Natural killer cell treated with Interleukin-12 subunit alpha and Interleukin-12 subunit beta and Interleukin-15 and Interleukin-18, amount 100 ng/mL, for 72 hours (primary cell): Measurements from ENCODE around the gene ACVR1C. TPM values are rescaled to one million over a fixed set of nuclear protein-coding genes. Genes with fewer than 3 reads are reported as not detected.

ENCODE experiments used
- ATAC-seq, 2 donors: fragments of 150-1000 bp; cut with Tn5 transposase in 1 of 2; sonication (Bioruptor Pico), chemical (Tn5 transposase) in 1 of 2; 2 replicates each; pipeline ENCODE4 v1.10.0; 2021
- DNase-seq: peaks from one replicate; pipeline ENCODE4 v3.0.0; 2022; ENCODE audit warnings: low spot score
- H3K27ac Mint-ChIP-seq, 2 donors: 1 replicate in 1 of 2; 2 replicates in 1 of 2; pipeline ENCODE4 v1.8.0; 2022; ENCODE audit warnings: mixed read lengths in 2 of 2, mild to moderate bottlenecking in 1 of 2, moderate library complexity in 1 of 2
- H3K27me3 Mint-ChIP-seq, 2 donors: 1 replicate in 1 of 2; 2 replicates in 1 of 2; pipeline ENCODE4 v1.8.0; 2022; ENCODE audit warnings: mixed read lengths in 2 of 2
- H3K36me3 Mint-ChIP-seq: one replicate; pipeline ENCODE4 v1.8.0; 2022; ENCODE audit warnings: mixed read lengths
- H3K4me1 Mint-ChIP-seq, 2 donors: 1 replicate in 1 of 2; 2 replicates in 1 of 2; pipeline ENCODE4 v1.8.0; 2022; ENCODE audit warnings: low read depth in 2 of 2, mixed read lengths in 2 of 2, mild to moderate bottlenecking in 1 of 2
- H3K4me3 Mint-ChIP-seq: one replicate; pipeline ENCODE4 v1.8.0; 2022; ENCODE audit warnings: mixed read lengths
- H3K9me3 Mint-ChIP-seq: 2 replicates; pipeline ENCODE4 v1.8.0; 2022; ENCODE audit warnings: mixed read lengths
- total RNA-seq, 2 donors: library from RNA; stranded (reverse); gene quantifications; one replicate each; pipeline ENCODE4 v1.2.3, GENCODE V29; 2022

ACVR1C gene
- 1 to 10 TPM; 1.4 to 1.8 TPM for total RNA-seq

GRCh38 chr2:157628477-157629415 is at the start of gene ACVR1C:
Gene ACVR1C (minus strand): TSS chr2:157628864. CDS start chr2:157628644, 220 bp downstream.
- peak; percentile 64 for DNase-seq
- peak; percentile 93 to 94 for ATAC-seq
- H3K27me3 Mint-ChIP-seq = peaks cover 14 to 23% of the 10 kb centered on the region in 2 donors
- H3K4me1 Mint-ChIP-seq = peaks cover 16 to 22% of the 10 kb centered on the region in 2 donors
- H3K36me3 Mint-ChIP-seq = no peaks in the 10 kb centered on the region
- peak within 1 kb of the TSS; percentile 86 for H3K4me3 Mint-ChIP-seq
- H3K9me3 Mint-ChIP-seq = peaks cover 4% of the 10 kb centered on the region
- peak within 1 kb of the TSS; percentile 39 for H3K27ac Mint-ChIP-seq

- ATAC-seq (no peak), DNase-seq (no peak)
- Mint-ChIP-seq H3K27ac (no peak overlapping the region), H3K36me3 (no peaks in the 10 kb centered on the region), H3K4me3 (no peak overlapping the region), H3K9me3 (no peaks in the 10 kb centered on the region), H3K27me3 (peaks cover 5 to 12% of the 10 kb centered on the region in 2 donors), H3K4me1 (no peaks in the 10 kb centered on the region)
Observed at GRCh38 chr2:157677941-157678340, 49.3 kb upstream of the ACVR1C start.

- DNase-seq = no peak
- Mint-ChIP-seq H3K9me3 (peaks cover 4% of the 10 kb centered on the region), H3K4me3 (no peak overlapping the region), H3K27me3 (peaks cover 6 to 14% of the 10 kb centered on the region in 2 donors), H3K4me1 (peaks cover 0 to 5% of the 10 kb centered on the region in 2 donors), H3K36me3 (no peaks in the 10 kb centered on the region), H3K27ac (no peak overlapping the region)
- no peak for ATAC-seq
Observed at GRCh38 chr2:157672129-157672528, 43.5 kb upstream of the ACVR1C start.

GRCh38 chr2:157662401-157662800 is 33.7 kb upstream of the ACVR1C start:
- DNase-seq (no peak), ATAC-seq (no peak)
- Mint-ChIP-seq H3K4me3 (no peak overlapping the region), H3K9me3 (no peaks in the 10 kb centered on the region), H3K27me3 (no peaks in the 10 kb centered on the region), H3K4me1 (no peaks in the 10 kb centered on the region), H3K27ac (no peak overlapping the region), H3K36me3 (no peaks in the 10 kb centered on the region)

- no peak overlapping the region for H3K27ac Mint-ChIP-seq
- H3K9me3 Mint-ChIP-seq = no peaks in the 10 kb centered on the region
Observed at GRCh38 chr2:157661776-157662175, 33.1 kb upstream of the ACVR1C start.

GRCh38 chr2:157657858-157658257 is 29.2 kb upstream of the ACVR1C start:
- Mint-ChIP-seq H3K4me1 (no peaks in the 10 kb centered on the region), H3K27me3 (peaks cover 8 to 13% of the 10 kb centered on the region in 2 donors), H3K4me3 (no peak overlapping the region), H3K27ac (no peak overlapping the region), H3K9me3 (no peaks in the 10 kb centered on the region), H3K36me3 (no peaks in the 10 kb centered on the region)
- no peak for ATAC-seq
- DNase-seq = no peak

More at GRCh38 chr2:157661776-157662175, 33.1 kb upstream of the ACVR1C start:
- Mint-ChIP-seq H3K27me3 (no peaks in the 10 kb centered on the region), H3K36me3 (no peaks in the 10 kb centered on the region), H3K4me1 (no peaks in the 10 kb centered on the region), H3K4me3 (no peak overlapping the region)
- ATAC-seq (no peak), DNase-seq (no peak)

- H3K4me1 Mint-ChIP-seq = no peaks in the 10 kb centered on the region
Observed at GRCh38 chr2:157657101-157657500, 28.4 kb upstream of the ACVR1C start.

GRCh38 chr2:157644776-157645175 is 16.1 kb upstream of the ACVR1C start:
- no peak overlapping the region for H3K4me3 Mint-ChIP-seq
- ATAC-seq = no peak

More at GRCh38 chr2:157657101-157657500, 28.4 kb upstream of the ACVR1C start:
- Mint-ChIP-seq H3K36me3 (no peaks in the 10 kb centered on the region), H3K27ac (no peak overlapping the region), H3K27me3 (peaks cover 8 to 13% of the 10 kb centered on the region in 2 donors), H3K4me3 (no peak overlapping the region), H3K9me3 (no peaks in the 10 kb centered on the region)
- DNase-seq (no peak), ATAC-seq (no peak)

GRCh38 chr2:157631861-157632260 is 3.2 kb upstream of the ACVR1C start:
- DNase-seq = no peak
- ATAC-seq = no peak
- Mint-ChIP-seq H3K27me3 (peaks cover 18 to 35% of the 10 kb centered on the region in 2 donors), H3K27ac (no peak overlapping the region), H3K36me3 (no peaks in the 10 kb centered on the region), H3K4me1 (peaks cover 11 to 16% of the 10 kb centered on the region in 2 donors), H3K9me3 (no peaks in the 10 kb centered on the region), H3K4me3 (no peak overlapping the region)

More at GRCh38 chr2:157644776-157645175, 16.1 kb upstream of the ACVR1C start:
- Mint-ChIP-seq H3K36me3 (no peaks in the 10 kb centered on the region), H3K4me1 (no peaks in the 10 kb centered on the region), H3K9me3 (no peaks in the 10 kb centered on the region), H3K27me3 (peaks cover 12 to 23% of the 10 kb centered on the region in 2 donors), H3K27ac (no peak overlapping the region)
- DNase-seq = no peak

GRCh38 chr2:157627594-157628476 is 829 bp downstream of the ACVR1C start:
- peak; percentile 12 to 39 for ATAC-seq
- peaks cover 16 to 22% of the 10 kb centered on the region in 2 donors for H3K4me1 Mint-ChIP-seq
- H3K36me3 Mint-ChIP-seq = no peaks in the 10 kb centered on the region
- H3K27ac Mint-ChIP-seq = peak overlapping the region in 1 of 2 donors; percentile 39
- peak overlapping the region; percentile 86 for H3K4me3 Mint-ChIP-seq
- peaks cover 10% of the 10 kb centered on the region for H3K9me3 Mint-ChIP-seq
- no peak for DNase-seq
- peaks cover 19 to 23% of the 10 kb centered on the region in 2 donors for H3K27me3 Mint-ChIP-seq

GRCh38 chr2:157625296-157625695 is 3.4 kb downstream of the ACVR1C start:
- Mint-ChIP-seq H3K27ac (peak overlapping the region in 1 of 2 donors; percentile 4), H3K36me3 (no peaks in the 10 kb centered on the region), H3K9me3 (peaks cover 10% of the 10 kb centered on the region), H3K27me3 (peaks cover 18 to 29% of the 10 kb centered on the region in 2 donors), H3K4me3 (peak overlapping the region; percentile 16), H3K4me1 (peaks cover 16 to 22% of the 10 kb centered on the region in 2 donors)
- ATAC-seq (no peak), DNase-seq (no peak)

- Mint-ChIP-seq H3K36me3 (no peaks in the 10 kb centered on the region), H3K4me3 (no peak overlapping the region), H3K27me3 (peaks cover 39 to 50% of the 10 kb centered on the region in 2 donors), H3K27ac (no peak overlapping the region), H3K9me3 (peaks cover 10% of the 10 kb centered on the region), H3K4me1 (peaks cover 6% of the 10 kb centered on the region in 2 donors)
- DNase-seq (no peak), ATAC-seq (no peak)
Observed at GRCh38 chr2:157620956-157621355, 7.7 kb downstream of the ACVR1C start.

GRCh38 chr2:157611726-157612125 is 16.9 kb downstream of the ACVR1C start:
- H3K27ac Mint-ChIP-seq = no peak overlapping the region

More at GRCh38 chr2:157611726-157612125, 16.9 kb downstream of the ACVR1C start:
- peak in 1 of 2 donors; percentile 55 for ATAC-seq
- Mint-ChIP-seq H3K4me3 (no peak overlapping the region), H3K27me3 (peaks cover 35 to 43% of the 10 kb centered on the region in 2 donors), H3K36me3 (peaks cover 19% of the 10 kb centered on the region), H3K9me3 (peaks cover 10% of the 10 kb centered on the region), H3K4me1 (peaks cover 2 to 6% of the 10 kb centered on the region in 2 donors)
- no peak for DNase-seq
